Occipital lobe (tissue), 2 donors: ENCODE measurements around the gene UBE2H. TPM values are rescaled to one million over a fixed set of nuclear protein-coding genes. Genes with fewer than 3 reads are reported as not detected.
"Not testable (repeated sequence)": the region's sequence is repeated elsewhere in the genome, so short reads cannot be mapped to it uniquely, and the experiment has no call there.

Source experiments
- DNase-seq: peaks from one replicate; lab custom pipeline; 2025; lab: John Stamatoyannopoulos, UW
- total RNA-seq: library from RNA; depleted of rRNA; stranded (reverse); fragments of >200 nt; gene quantifications from one replicate; pipeline ENCODE4 v1.2.3, GENCODE V29; 2014

The UBE2H gene
- total RNA-seq, 1 donor from 2014 or later = 85.2 TPM

DNA sequence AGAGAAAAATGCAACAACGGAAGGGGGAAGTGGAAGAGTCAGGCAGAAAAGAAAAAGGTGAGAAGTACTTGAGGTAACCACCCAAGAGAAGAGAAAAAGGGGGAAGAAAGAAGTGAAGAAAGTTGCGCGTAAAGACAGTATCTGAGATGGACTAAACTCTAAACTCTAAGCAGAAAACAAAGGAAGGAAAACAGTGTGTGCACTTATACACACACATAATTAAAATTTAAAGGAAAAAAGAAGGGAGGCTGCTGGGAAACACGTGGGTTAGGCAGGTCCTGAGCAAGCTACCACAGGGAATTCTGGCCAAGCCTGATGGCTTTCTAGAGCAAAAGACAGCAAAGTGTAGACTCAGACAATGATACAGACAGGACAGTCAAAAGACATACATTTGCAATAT is 78.0 kb downstream of the UBE2H start:
- DNase-seq = no peak

DNA sequence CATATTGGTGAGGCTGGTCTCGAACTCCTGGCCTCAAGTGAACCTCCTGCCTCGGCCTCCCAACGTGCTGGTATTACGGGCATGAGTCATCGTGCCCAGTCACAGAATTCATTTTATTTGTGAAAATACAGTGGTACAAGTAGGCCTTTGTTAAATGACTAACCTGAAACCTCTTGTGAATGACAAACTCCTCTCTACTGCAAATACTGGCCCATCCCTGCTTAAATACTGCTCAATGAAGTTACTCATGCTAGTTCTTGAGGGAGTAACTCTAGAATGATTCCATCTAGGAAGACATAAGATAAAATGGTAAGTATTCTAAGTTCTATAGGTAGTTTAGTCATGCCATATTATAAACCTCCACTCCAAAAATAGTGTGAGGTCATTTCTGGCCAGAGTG is 80.7 kb downstream of the UBE2H start:
- DNase-seq = no peak

DNA sequence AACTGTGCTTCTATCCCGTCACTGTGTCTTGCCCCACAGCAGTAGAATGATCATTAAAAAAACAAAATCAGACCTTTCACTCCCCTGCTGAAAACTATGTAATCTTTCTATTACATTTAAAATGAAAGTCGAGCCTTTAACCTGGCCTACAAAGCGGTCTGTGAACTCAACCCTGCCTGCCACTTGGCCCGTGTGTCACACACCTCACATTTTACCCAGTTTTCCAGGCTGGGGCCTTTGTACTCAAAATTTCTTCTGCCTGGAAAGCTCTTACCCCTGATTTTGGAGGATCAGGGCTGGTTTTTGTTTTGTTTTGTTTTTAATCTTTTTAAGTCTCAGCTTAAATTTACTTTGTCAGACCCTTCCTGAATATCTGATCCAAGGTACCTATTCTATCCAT is 82.1 kb downstream of the UBE2H start:
- DNase-seq = no peak

DNA sequence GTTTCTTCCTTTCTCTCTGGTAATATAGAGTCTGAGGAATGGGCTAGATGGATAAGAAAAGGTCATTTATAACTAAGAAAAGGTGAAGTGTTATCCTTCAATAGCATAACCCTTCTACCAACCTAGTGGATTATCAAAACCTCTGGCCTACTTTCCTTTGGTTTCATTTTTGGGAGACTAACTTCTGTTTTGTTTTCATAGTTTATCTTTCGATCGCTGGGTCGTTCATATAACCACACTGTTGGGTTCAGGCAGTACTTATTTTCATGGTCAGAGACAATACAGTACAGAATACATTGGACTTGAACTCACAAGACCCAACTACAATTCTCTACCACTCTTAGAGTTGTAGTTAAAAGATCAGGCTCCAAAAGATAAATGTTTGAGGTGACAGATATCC is 86.5 kb downstream of the UBE2H start:
- DNase-seq = no peak

DNA sequence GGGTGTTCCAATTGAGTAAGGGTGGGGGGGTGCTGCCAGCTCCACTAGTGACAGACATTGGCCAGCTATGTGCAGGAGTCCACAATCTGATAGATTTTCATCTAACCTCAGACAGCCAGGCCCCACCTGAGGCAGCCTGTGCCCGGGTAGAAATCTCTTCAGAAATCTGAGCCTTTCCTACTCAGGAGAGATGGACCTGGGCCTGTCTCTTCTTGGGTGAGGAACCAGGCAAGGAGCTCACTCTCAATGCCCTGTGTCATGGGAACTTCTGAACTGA is 86.9 kb downstream of the UBE2H start:
- no peak for DNase-seq

DNA sequence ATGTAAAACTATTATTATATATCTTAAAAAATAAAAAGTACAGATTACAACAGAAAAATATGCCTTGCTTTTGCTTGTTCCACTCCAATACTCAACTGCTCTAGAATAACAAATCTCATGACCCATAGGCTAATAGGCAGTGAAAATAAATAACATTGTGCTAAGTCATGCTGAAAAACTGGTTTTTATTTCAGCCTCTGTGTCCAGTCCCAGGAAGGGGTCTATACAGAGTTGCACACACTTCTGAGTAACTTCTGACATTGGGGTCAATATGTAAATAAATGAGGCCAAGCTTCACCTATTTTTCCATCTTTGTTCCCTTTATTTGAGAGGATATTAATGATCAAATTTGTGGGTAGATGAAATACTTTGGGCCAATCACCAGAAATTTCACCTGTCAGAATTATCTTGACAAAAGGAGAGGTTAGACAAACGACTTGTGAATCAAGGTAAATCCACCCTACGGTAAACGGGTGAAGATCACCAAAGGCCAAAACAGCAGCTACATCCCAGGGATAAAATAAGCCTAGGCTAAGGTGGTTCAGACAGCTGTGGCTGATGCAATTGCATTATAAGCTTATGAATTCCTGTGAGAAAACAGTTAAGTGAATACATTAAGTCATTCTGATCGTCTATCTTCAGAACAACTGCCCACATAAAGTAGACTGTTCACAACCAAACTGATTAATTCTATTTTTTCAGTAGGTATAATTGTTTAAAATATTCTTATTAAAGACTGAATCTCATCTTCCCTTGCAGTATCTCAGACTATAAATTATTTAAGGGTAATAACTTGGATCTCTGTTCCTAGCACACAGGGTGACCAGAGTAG is 87.5 kb downstream of the UBE2H start:
- no peak for DNase-seq

DNA sequence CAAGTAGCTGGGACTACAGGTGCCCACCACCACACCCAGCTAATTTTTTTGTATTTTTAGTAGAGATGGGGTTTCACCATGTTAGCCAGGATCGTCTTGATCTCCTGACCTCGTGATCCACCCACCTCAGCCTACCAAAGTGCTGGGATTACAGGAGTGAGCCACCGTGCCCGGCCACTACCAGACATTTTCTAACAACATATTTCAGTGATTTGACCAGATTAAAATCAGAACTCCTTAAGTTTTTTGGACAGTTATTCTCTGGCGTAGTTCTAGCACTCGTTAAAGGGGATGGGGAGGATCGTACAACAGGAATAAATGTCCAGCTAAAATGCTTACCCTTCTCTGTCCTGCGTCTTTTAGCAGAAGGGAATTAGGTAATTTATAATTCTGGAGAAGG is 88.1 kb downstream of the UBE2H start:
- not testable (repeated sequence) for DNase-seq

DNA sequence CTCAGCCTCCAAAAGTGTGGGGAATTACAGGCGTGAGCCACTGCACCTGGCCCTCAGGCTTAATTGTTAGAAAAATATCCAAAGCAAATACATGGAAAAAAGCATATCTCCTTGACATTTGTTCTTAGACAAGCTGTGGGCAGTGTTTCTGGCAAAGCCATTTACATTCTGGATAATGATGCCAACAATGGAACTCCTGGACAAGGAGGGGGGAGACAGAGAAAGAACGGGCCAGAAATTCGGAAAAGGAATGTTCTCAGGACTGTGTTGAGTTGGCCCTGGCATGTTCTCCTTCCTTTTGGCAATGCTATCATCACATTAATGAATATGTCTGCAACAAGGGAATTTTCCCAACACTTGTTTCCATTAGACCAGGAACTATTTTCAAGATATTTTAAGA is 88.7 kb downstream of the UBE2H start:
- DNase-seq = no peak

DNA sequence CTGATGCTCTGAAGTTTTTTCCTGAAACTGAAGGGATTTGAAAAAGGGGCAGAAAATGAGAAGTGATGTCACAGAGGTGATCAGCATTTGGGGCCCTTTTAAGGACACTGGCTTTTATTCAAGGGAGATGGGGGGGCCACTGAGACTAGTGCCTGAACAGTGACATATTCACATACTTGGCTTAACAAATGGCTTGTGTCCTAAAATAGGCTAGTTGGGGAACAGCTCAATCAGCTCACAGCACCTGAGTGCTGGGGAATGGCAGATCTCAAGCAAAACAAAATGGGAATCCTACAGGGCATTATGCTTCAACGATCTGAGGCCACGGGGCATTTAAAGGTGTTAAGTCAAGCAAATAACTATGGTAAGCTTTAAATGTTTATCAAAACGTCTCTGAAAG is 90.1 kb downstream of the UBE2H start:
- no peak for DNase-seq

DNA sequence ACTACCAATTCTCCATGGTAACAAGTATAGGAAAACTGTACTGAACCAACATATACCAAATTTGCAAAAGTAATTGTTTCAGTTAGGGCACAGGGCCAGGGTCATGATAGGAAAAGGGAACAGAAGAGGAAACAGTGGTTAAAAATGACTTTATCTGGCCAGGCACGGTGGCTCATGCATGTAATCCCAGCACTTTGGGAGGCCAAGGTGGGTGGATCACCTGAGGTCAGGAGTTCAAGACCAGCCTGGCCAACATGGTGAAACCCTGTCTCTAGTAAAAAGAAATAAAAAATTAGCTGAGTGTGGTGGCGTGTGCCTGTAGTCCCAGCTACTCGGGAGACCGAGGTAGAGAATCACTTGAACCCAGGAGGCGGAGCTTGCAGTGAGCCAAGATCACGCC is 92.0 kb downstream of the UBE2H start:
- DNase-seq = not testable (repeated sequence)

DNA sequence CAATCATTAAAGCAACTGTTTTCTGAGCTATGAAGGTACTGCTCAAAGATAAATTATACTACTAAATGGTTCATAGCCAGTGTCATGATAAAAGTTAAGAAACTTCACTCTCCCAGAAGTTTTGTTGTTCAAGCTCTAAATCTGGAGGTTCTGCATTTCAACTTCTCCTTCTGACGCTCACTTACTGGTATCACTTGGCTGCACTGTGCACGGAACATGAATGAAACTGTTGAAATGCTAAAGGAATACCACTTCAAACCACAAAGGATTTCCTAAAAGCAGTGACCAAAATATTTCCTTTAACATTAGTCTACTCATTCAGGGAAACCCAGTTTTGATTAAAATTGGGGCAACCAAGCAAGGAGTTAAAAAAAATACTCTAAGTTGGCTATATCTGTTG is 93.6 kb downstream of the UBE2H start:
- no peak for DNase-seq

DNA sequence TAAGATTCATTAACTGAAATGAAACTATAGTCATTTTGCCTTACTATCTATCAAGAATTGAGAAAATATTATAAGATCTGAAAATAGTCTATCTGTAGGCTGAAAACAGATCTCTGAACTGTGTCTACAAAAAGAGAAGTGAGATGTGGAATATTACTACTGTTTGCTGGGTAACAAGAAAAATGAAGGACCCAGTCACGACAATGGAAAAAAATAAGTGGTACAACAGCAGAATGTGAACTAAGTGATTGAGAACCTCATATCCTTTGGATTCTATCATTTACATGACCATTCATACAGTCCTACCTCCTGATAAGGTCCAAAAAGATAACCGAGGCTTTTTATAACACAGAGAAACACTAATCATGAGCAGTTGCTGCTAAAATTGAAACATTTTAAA is 94.3 kb downstream of the UBE2H start:
- DNase-seq = no peak

DNA sequence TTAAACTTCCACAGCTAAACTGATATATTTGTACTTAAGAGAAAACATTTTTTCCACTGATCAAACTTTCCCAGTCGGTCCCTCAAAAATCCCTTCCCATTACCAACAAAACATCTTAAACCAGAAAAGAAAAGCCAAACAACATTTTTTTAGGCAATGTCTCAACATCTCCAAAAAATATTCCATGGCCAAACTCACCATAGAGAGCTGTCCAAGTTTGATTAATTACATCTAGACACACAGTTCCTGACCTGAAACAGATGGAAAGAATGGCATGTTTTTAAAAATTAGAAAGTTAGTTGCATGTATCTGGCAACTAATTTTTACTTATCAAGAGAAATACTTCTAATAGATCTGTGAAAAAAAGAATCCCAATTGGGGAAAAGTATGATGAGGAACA is 95.4 kb downstream of the UBE2H start:
- no peak for DNase-seq

DNA sequence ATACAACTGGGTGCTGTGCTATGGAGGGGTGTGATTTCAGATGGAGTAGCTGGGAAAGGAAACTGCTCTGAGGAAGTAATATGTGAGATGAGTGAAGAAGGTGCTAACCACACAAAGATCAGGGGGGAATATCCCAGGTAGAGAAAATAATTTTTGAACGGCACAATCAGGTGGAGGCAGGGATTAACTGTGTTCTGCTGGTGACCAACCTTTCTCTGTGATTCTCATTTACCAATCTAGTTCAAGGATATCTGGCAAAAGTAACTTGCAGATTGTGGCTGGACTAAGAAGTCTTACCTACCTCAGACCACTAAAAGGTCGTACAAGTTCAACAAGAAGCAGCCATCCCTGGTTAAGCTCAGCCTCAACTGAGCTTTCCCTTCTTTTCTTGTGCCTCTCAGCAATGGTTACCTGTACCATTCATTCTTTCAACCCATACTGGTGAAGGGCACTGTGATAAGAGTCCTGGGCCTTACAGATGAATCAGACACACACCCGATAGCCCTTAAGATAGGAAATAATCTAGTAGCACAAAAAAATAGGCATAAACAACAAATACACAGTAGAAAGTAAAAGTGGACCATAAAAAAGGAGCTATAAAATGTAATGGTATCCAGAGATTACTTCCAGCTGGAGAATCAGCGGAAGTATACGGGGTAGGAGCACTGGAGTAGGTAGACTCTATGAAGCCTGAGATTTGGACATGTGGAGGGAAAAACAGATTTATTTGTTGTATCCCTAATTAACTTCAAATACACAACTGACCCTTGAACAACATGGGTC is 96.6 kb downstream of the UBE2H start:
- no peak for DNase-seq

DNA sequence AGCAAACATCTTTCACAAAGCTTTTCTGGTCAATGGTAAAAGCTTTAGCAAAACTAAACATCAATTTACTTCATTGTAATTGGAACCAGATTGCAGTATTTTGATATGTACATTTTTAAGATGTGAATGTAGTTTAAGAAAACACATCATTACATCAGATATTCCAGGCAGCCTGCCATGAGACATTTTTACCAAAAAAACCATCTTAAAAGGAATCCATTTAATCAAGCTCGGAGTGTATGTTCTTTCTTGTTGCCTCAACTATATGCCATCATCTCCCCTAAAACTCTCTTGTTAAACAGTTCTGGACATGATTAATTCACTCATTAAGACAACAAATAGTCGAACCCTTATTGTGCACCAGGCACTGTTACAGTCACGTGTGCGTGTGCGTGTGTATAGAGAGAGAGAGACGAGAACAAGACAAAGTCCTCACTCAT is 97.5 kb downstream of the UBE2H start:
- DNase-seq = no peak

DNA sequence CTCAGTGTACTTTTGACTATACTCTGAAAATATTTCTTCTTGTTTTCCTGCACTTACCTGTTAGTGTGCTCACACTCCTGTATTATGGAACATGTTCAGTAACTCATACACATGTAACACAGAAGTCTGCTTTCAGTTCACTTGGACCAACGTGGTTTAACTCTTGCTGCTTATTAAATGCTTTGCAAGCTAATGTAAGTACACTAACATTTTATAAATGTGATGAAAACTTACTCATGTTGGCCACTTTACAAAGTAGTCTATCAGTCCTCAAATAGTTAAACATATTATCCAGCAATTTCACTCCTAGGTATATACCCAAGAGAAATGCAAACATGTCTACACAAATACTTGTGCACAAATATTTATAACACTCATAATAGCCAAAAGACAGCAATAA is 98.4 kb downstream of the UBE2H start:
- no peak for DNase-seq

DNA sequence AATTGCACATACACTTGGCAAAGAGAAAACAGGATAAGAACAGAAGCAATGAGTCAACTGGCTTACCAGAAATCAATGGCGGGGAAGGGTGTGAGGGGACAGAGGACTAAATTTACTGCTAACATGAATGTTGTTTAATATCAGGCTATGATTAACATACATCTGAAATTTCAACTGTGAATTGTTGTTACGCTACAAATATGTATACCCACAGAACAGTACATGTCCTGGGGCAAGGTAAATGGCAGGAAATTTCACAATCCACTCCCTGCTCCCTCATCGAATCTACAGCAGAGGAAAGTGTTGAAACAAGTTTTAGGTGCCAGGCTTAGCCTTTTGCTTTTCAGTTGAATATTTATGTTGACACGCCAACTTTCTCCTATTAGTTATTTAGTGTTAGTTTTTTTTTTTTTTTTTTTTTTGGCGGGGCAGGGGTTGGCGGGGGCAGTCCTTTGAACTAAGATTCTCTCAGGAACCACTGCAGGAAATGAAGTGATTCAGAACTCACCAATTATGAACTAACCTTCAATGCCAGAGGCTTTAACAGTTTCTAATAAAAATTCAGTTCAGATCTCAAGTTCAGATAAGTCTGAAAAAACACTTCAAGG is 99.0 kb downstream of the UBE2H start:
- DNase-seq = no peak

DNA sequence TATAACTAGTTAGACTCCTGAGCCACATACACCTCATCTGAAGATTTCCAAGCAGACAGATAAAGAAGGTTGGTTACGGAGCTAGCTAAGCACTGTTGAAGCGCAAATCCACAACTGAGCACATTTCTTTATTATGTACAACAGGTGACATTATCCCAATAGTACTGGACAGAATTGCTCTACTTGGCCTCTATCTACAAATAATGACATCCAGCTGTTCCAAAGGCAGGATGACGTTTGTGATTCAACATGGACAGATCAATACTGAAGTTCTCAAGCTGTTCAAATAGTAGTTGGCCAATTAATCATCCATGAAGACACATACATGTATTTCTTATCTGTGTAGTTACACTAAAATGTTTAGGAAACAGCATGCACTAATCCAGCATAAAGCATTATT is 101.0 kb downstream of the UBE2H start:
- no peak for DNase-seq

DNA sequence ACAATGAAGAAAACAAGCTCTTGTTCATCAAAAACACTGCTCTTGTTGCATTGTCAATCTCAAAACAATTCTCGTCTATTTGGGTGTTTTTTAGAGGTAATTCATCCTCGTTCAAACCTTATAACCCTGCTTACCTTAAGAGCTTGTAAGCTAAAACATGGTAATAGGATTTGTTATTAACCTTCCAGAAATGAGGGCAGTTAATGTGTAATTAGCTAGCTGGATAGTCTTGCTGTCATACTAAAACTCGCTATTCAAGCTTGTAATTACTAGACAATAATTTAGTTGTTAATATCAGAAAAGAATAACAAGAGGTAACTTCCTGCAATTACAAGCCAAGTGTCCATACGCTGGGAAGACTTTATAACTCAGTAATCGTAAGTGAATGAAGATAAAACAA is 101.6 kb downstream of the UBE2H start:
- no peak for DNase-seq

DNA sequence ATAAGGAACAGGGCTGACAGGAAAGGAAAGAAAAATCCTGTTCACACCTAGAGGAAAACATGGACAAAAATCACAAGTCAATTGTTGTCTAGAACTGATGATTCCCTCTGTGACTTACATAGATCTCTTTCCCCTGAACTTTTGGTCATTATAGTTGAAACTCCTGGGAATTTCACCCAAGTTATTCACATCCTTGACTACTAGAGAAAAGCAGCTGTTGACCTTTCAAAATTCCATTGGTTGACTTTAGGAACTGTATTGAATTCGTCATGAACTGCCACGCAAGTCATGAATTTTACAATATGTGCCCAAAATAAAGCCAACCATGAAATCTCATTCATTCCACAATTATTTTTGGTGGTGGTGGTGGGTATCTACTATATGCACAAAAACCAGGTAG is 104.3 kb downstream of the UBE2H start:
- no peak for DNase-seq

DNA sequence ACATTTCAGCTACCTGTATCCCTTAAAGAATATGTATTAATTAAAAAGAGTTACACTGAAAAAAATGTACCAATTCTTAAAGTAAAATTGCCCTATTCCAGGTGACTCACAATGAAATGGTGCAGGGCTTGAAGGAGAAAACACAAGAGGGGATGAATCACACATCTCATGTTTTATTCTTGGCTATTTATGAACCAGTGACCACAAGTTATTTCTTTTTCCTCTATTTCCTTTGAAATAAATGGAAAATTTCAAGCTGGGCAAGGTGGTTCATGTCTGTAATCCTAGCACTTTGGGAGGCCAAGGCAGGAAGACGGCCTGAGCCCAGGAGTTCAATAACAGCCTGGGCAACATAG is 106.8 kb downstream of the UBE2H start:
- DNase-seq = no peak

DNA sequence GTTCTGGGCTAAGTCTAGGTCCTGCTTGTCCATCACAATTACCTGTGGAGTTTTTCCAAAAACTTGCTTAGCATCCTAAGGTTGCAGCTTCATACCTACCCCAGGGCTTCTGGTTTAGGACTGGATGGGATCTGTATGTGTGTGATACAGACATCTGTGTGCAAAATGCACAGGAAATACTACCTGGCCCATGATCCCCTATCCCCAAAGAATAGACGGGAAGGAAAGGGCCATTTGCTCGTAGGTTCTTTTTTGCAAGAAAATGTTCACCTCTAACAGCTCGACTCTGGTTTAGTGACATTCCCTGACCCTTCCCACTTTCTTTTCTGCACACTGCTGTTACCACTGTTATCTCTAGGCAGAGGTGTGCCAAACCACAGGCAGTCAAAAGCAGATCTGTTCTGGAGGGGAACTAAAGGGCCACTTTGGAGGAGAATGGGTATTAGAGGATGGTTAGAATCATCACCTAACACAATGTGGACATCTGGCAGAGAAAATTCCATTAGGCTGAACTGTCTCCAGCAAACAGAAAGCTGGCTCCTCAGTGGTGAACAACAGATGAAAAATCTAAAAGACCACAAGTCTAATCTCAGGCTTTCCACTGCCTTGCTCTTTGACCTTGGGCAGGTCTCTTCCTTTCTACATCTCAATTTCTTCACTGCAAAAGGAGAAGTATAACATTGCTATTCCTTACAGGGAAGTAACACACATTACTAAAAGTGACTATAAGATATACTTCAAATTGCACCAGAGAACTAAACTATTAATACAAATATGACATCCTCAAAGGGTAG is 107.4 kb downstream of the UBE2H start:
- DNase-seq = no peak
